ENCODE data around the gene ARHGAP10.
A peak's percentile ranks its signal among the peaks of the same experiment; 100 is the strongest.

Gene ARHGAP10

GRCh38 chr4:147731580-147732517 lies at the start of gene ARHGAP10:
TSS of gene ARHGAP10 (plus strand) at chr4:147732088. CDS start at chr4:147732302, 214 bp downstream.
- peak; percentile 58 to 62 for DNase-seq
- TF ChIP-seq POLR2A (IDR thresholded peaks at IDR 0.05; ENCODE audit: low read length) (no peak), GATA1 (IDR thresholded peaks at IDR 0.05; ENCODE audit: low read depth, low read length) (no peak)

- no peak for TF ChIP-seq POLR2A (IDR thresholded peaks at IDR 0.05; ENCODE audit: low read length)
- TF ChIP-seq GATA1 (IDR thresholded peaks at IDR 0.05; ENCODE audit: low read depth, low read length) = no peak
- peak; percentile 14 to 22 for DNase-seq
These were observed 49.1 kb upstream of the ARHGAP10 start for GRCh38 chr4:147682755-147683154.

GRCh38 chr4:147683188-147683591 lies 48.7 kb upstream of the ARHGAP10 start:
- peak; percentile 47 to 58 for DNase-seq

GRCh38 chr4:147683717-147684700 lies 47.9 kb upstream of the ARHGAP10 start, which contains the start of gene PRMT9:
TSS of gene PRMT9 (minus strand) at chr4:147684163. CDS start at chr4:147683987, 176 bp downstream.
- peak; percentile 92 to 93 for DNase-seq
- TF ChIP-seq POLR2A (IDR thresholded peaks at IDR 0.05; ENCODE audit: low read length) = peak; percentile 98
- no peak for TF ChIP-seq GATA1 (IDR thresholded peaks at IDR 0.05; ENCODE audit: low read depth, low read length)

More at GRCh38 chr4:147683188-147683591, 48.7 kb upstream of the ARHGAP10 start:
- no peak for TF ChIP-seq GATA1 (IDR thresholded peaks at IDR 0.05; ENCODE audit: low read depth, low read length)
- TF ChIP-seq POLR2A (IDR thresholded peaks at IDR 0.05; ENCODE audit: low read length) = no peak

- no peak for DNase-seq
- TF ChIP-seq GATA1 (IDR thresholded peaks at IDR 0.05; ENCODE audit: low read depth, low read length) (no peak), POLR2A (IDR thresholded peaks at IDR 0.05; ENCODE audit: low read length) (no peak)
These were observed 42.8 kb upstream of the ARHGAP10 start for GRCh38 chr4:147689067-147689466.

- TF ChIP-seq POLR2A (IDR thresholded peaks at IDR 0.05; ENCODE audit: low read length) (no peak), GATA1 (IDR thresholded peaks at IDR 0.05; ENCODE audit: low read depth, low read length) (no peak)
- no peak for DNase-seq
These were observed 40.1 kb upstream of the ARHGAP10 start for GRCh38 chr4:147691820-147692219.

- DNase-seq = no peak
- TF ChIP-seq POLR2A (IDR thresholded peaks at IDR 0.05; ENCODE audit: low read length) (no peak), GATA1 (IDR thresholded peaks at IDR 0.05; ENCODE audit: low read depth, low read length) (no peak)
These were observed 38.7 kb upstream of the ARHGAP10 start for GRCh38 chr4:147693218-147693617.

GRCh38 chr4:147696866-147697265 lies 35.0 kb upstream of the ARHGAP10 start:
- no peak for TF ChIP-seq POLR2A (IDR thresholded peaks at IDR 0.05; ENCODE audit: low read length)
- TF ChIP-seq GATA1 (IDR thresholded peaks at IDR 0.05; ENCODE audit: low read depth, low read length) = no peak
- no peak for DNase-seq

- no peak for TF ChIP-seq GATA1 (IDR thresholded peaks at IDR 0.05; ENCODE audit: low read depth, low read length)
- TF ChIP-seq POLR2A (IDR thresholded peaks at IDR 0.05; ENCODE audit: low read length) = no peak
- DNase-seq = no peak
These were observed 27.0 kb upstream of the ARHGAP10 start for GRCh38 chr4:147704846-147705245.

- TF ChIP-seq POLR2A (IDR thresholded peaks at IDR 0.05; ENCODE audit: low read length) (no peak), GATA1 (IDR thresholded peaks at IDR 0.05; ENCODE audit: low read depth, low read length) (no peak)
- DNase-seq = peak; percentile 45 to 66
These were observed 23.8 kb upstream of the ARHGAP10 start for GRCh38 chr4:147707892-147708672.

- TF ChIP-seq POLR2A (IDR thresholded peaks at IDR 0.05; ENCODE audit: low read length) (no peak), GATA1 (IDR thresholded peaks at IDR 0.05; ENCODE audit: low read depth, low read length) (no peak)
These were observed 21.9 kb upstream of the ARHGAP10 start for GRCh38 chr4:147709999-147710398.

GRCh38 chr4:147714575-147715401 lies 17.1 kb upstream of the ARHGAP10 start:
- TF ChIP-seq GATA1 (IDR thresholded peaks at IDR 0.05; ENCODE audit: low read depth, low read length) = no peak
- TF ChIP-seq POLR2A (IDR thresholded peaks at IDR 0.05; ENCODE audit: low read length) = no peak
- no peak for DNase-seq

More at GRCh38 chr4:147709999-147710398, 21.9 kb upstream of the ARHGAP10 start:
- DNase-seq = no peak

All from erythroblast (primary cell).